B cell (primary cell): ENCODE measurements around the gene GALNT6. TPM values are rescaled to one million over a fixed set of nuclear protein-coding genes. Genes with fewer than 3 reads are reported as not detected.

Experiments used
- ATAC-seq: fragments of 200-7000 bp; cut with Tn5 transposase; one replicate; pipeline ENCODE4 v1.10.0; 2021; ENCODE audit warnings: low read depth, mild to moderate bottlenecking, moderate number of reproducible peaks, moderate library complexity
- CTCF ChIA-PET: fragments of 350-600 bp; sonication (Branson Sonifier 250); formaldehyde crosslinking; loops from one replicate; lab custom pipeline; 2021; ENCODE audit warnings: antibody characterized with exemption, inconsistent platforms; lab: Charles Lee
- POLR2A ChIA-PET: fragments of 350-600 bp; sonication (Branson Sonifier 250); formaldehyde crosslinking; loops from one replicate; lab custom pipeline; 2021; ENCODE audit warnings: antibody characterized with exemption; lab: Charles Lee
- DNase-seq: peaks from one replicate; pipeline ENCODE4 v3.0.0; 2013
- H2AFZ ChIP-seq: 2 replicates; pipeline ENCODE4 v1.6.1; 2012; ENCODE audit warnings: mild to moderate bottlenecking, low read depth, low read length; ENCODE audit not compliant: insufficient read depth, poor library complexity, severe bottlenecking
- H3K27ac ChIP-seq, 2 donors: 1 replicate in 1 of 2; 2 replicates in 1 of 2; pipeline ENCODE4 v1.5.1; 2012 to 2013; ENCODE audit warnings: low read length in 2 of 2, mild to moderate bottlenecking in 2 of 2, moderate library complexity in 1 of 2
- H3K27me3 ChIP-seq, 4 experiments: fragments of 200-600 bp in 1 of 4; sonication (generic) in 1 of 4; replicated peaks in 1 of 4; 1 replicate in 2 of 4; 2 replicates in 2 of 4; pipeline versions ENCODE4 v1.6.1 to v1.7.0; 2013 to 2016; ENCODE audit warnings: low read length in 3 of 4, mild to moderate bottlenecking in 2 of 4, mixed read lengths in 1 of 4, moderate library complexity in 1 of 4; ENCODE audit not compliant: insufficient read depth in 4 of 4, control insufficient read depth in 3 of 4; ENCODE audit errors: control extremely low read depth in 1 of 4
- H3K36me3 ChIP-seq, 2 experiments: replicated peaks in 1 of 2; 1 replicate in 1 of 2; 2 replicates in 1 of 2; pipeline versions ENCODE4 v1.6.1 to v1.7.1; 2013; ENCODE audit warnings: low read length in 1 of 2; ENCODE audit not compliant: insufficient read depth in 2 of 2, control insufficient read depth in 1 of 2; ENCODE audit errors: control extremely low read depth in 1 of 2, extremely low read depth in 1 of 2
- H3K4me1 ChIP-seq, 2 donors: fragments of 200-600 bp in 1 of 2; sonication (generic) in 1 of 2; 1 replicate in 1 of 2; 2 replicates in 1 of 2; pipeline versions ENCODE4 v1.5.1 to v1.6.1; 2013 to 2017; ENCODE audit warnings: low read length in 2 of 2; ENCODE audit not compliant: control insufficient read depth in 2 of 2, insufficient read depth in 2 of 2
- H3K4me2 ChIP-seq: replicated peaks from 2 replicates; pipeline ENCODE3; 2012; ENCODE audit warnings: mild to moderate bottlenecking, low read depth, low read length; ENCODE audit not compliant: poor library complexity, severe bottlenecking
- H3K4me3 ChIP-seq, 5 experiments: fragments of 200-600 bp in 1 of 5; sonication (generic) in 1 of 5; 1 replicate in 3 of 5; 2 replicates in 2 of 5; pipeline versions ENCODE4 v1.5.1 to v1.7.0; 2011 to 2016; ENCODE audit warnings: low read length in 4 of 5, mild to moderate bottlenecking in 4 of 5, low read depth in 2 of 5, control low read depth in 1 of 5, moderate library complexity in 1 of 5; ENCODE audit not compliant: insufficient read depth in 1 of 5; ENCODE audit errors: control extremely low read depth in 1 of 5, extremely low read depth in 1 of 5
- H3K79me2 ChIP-seq: fragments of 200-600 bp; sonication (generic); one replicate; pipeline ENCODE4 v1.6.0; 2016; ENCODE audit warnings: low read length; ENCODE audit not compliant: control insufficient read depth, insufficient read depth
- H3K9ac ChIP-seq: fragments of 200-600 bp; sonication (generic); 2 replicates; pipeline ENCODE4 v1.6.1; 2017; ENCODE audit warnings: mild to moderate bottlenecking, low read length, moderate library complexity
- H3K9me3 ChIP-seq, 3 donors: one replicate each; pipeline versions ENCODE4 v1.6.1 to v1.7.1; 2013; ENCODE audit warnings: low read length in 2 of 3; ENCODE audit not compliant: control insufficient read depth in 2 of 3, insufficient read depth in 1 of 3; ENCODE audit errors: control extremely low read depth in 1 of 3
- H4K20me1 ChIP-seq: 2 replicates; pipeline ENCODE4 v1.6.0; 2012; ENCODE audit warnings: mild to moderate bottlenecking, low read length; ENCODE audit not compliant: insufficient read depth, control insufficient read depth, poor library complexity, severe bottlenecking
- H3K27ac Mint-ChIP-seq: one replicate; pipeline ENCODE4 v1.8.0; 2021; ENCODE audit warnings: mixed read lengths
- H3K27me3 Mint-ChIP-seq: one replicate; pipeline ENCODE4 v1.8.0; 2021; ENCODE audit warnings: mixed read lengths
- H3K4me1 Mint-ChIP-seq: one replicate; pipeline ENCODE4 v1.8.0; 2021; ENCODE audit warnings: mixed read lengths
- H3K4me3 Mint-ChIP-seq: one replicate; pipeline ENCODE4 v1.8.0; 2021; ENCODE audit warnings: mixed read lengths
- H3K9me3 Mint-ChIP-seq: one replicate; pipeline ENCODE4 v1.8.0; 2022; ENCODE audit warnings: mixed read lengths; ENCODE audit not compliant: insufficient read depth
- CTCF ChIP-seq: fragments of 200-600 bp; IDR thresholded peaks from one replicate; pipeline ENCODE4 v1.8.0; 2022; ENCODE audit warnings: antibody characterized with exemption, mild to moderate bottlenecking
- EZH2 ChIP-seq: IDR thresholded peaks from 2 replicates; pipeline ENCODE4 v1.6.1; 2012; ENCODE audit warnings: borderline replicate concordance, low read depth, mild to moderate bottlenecking, moderate library complexity, low read length; ENCODE audit not compliant: insufficient read depth, poor library complexity, severe bottlenecking
- WGBS: methylation state at CpG from one replicate; pipeline ENCODE4 v1.1.5; 2013; ENCODE audit warnings: missing lambda C conversion rate; ENCODE audit not compliant: insufficient coverage; 5-methylcytosine and 5-hydroxymethylcytosine counted together
- intact Hi-C: fragments of 100-400 bp; cut with micrococcal nuclease; formaldehyde crosslinking; loops from one replicate; pipeline ENCODE4 v1.10.0; 2022
- polyA plus RNA-seq: library from polyadenylated mRNA; depleted of rRNA; stranded (reverse); fragments of >200 nt; gene quantifications from 2 replicates; pipeline ENCODE4 v1.2.3, GENCODE V29; 2012
- total RNA-seq, 2 donors: library from RNA; stranded (reverse); fragments of 120-200 nt in 1 of 2; gene quantifications; 1 replicate in 1 of 2; 2 replicates in 1 of 2; pipeline versions ENCODE4 v1.2.3 to v1.2.4, GENCODE V29; 2013 to 2022

Gene GALNT6
- total and polyA plus RNA-seq, 2 donors (not counting 1 experiment from before 2014, with no cell fraction given) = 9.0 to 10.3 TPM

- peaks cover 14% of the 10 kb centered on the region for H3K79me2 ChIP-seq
- POLR2A ChIA-PET = no interaction called here
- H3K4me2 ChIP-seq = no peak overlapping the region
- H4K20me1 ChIP-seq = no peaks in the 10 kb centered on the region
- H3K4me1 Mint-ChIP-seq = peaks cover 12% of the 10 kb centered on the region
- no peak overlapping the region for H2AFZ ChIP-seq
- no peak overlapping the region for H3K4me3 ChIP-seq
- TF ChIP-seq EZH2 (no peak), CTCF (no peak)
- H3K4me1 ChIP-seq = peaks cover 5 to 7% of the 10 kb centered on the region in 2 donors
- H3K27ac Mint-ChIP-seq = no peak overlapping the region
- H3K27me3 Mint-ChIP-seq = no peaks in the 10 kb centered on the region
- DNase-seq = no peak
- no peak overlapping the region for H3K27ac ChIP-seq
- no peak overlapping the region for H3K9ac ChIP-seq
- ATAC-seq = no peak
- H3K36me3 ChIP-seq = no peaks in the 10 kb centered on the region
- H3K9me3 Mint-ChIP-seq = no peaks in the 10 kb centered on the region
- intact Hi-C loops = loop anchor here (2.0 to 5.0 kb wide), 3 partner anchors 259 to 458 kb away; a partner anchor contains a TSS
- H3K27me3 ChIP-seq = no peaks in the 10 kb centered on the region
- CTCF ChIA-PET = interaction anchor here (0.8 to 5.4 kb wide), 6 partner anchors 9 to 384 kb away, joined by 3 to 83 read pairs (median 5); no protein-coding TSS in a partner anchor
- H3K4me3 Mint-ChIP-seq = no peak overlapping the region
- no peaks in the 10 kb centered on the region for H3K9me3 ChIP-seq
- WGBS = 89% methylated on average over 4 of the region's 11 CpGs
Measured at GRCh38 chr12:51419425-51420193, 28.4 kb upstream of the GALNT6 start.

- POLR2A ChIA-PET = no interaction called here
- ATAC-seq = no peak
Measured at GRCh38 chr12:51417826-51418225, 26.6 kb upstream of the GALNT6 start.

More at GRCh38 chr12:51417826-51418225, 26.6 kb upstream of the GALNT6 start:
- no peak overlapping the region for H3K4me3 ChIP-seq
- no peak for DNase-seq
- CTCF ChIA-PET = interaction anchor here (2.3 to 5.4 kb wide), 2 partner anchors 11 to 114 kb away, joined by 7 to 83 read pairs; no protein-coding TSS in a partner anchor
- intact Hi-C loops = no loop called here
- peaks cover 20% of the 10 kb centered on the region for H3K79me2 ChIP-seq
- no peak overlapping the region for H3K9ac ChIP-seq
- no peak overlapping the region for H2AFZ ChIP-seq
- Mint-ChIP-seq H3K4me1 (peaks cover 10% of the 10 kb centered on the region), H3K4me3 (no peak overlapping the region), H3K27ac (no peak overlapping the region), H3K9me3 (no peaks in the 10 kb centered on the region), H3K27me3 (no peaks in the 10 kb centered on the region)
- TF ChIP-seq EZH2 (no peak), CTCF (no peak)
- no peaks in the 10 kb centered on the region for H3K36me3 ChIP-seq
- no peak overlapping the region for H3K4me2 ChIP-seq
- H3K27ac ChIP-seq = no peak overlapping the region
- no peaks in the 10 kb centered on the region for H4K20me1 ChIP-seq
- no peaks in the 10 kb centered on the region for H3K27me3 ChIP-seq
- 96% methylated on average over 4 of the region's 4 CpGs for WGBS
- no peaks in the 10 kb centered on the region for H3K9me3 ChIP-seq
- peaks cover 0 to 3% of the 10 kb centered on the region in 2 donors for H3K4me1 ChIP-seq
